Measurements from ENCODE around the gene OR1J2. TPM values are rescaled to one million over a fixed set of nuclear protein-coding genes. Genes with fewer than 3 reads are reported as not detected.
A peak's percentile ranks its signal among the peaks of the same experiment; 100 is the strongest.

Gene OR1J2
- total RNA-seq, 2 donors from 2014 or later = not detected

GRCh38 chr9:122498883-122499288 lies 11.7 kb upstream of the OR1J2 start:
- TF ChIP-seq POLR2AphosphoS5 (IDR thresholded peaks at IDR 0.05) (peak; percentile 31), POLR2A (IDR thresholded peaks at IDR 0.05) (no peak)
- TF ChIP-seq, protein P1, sequence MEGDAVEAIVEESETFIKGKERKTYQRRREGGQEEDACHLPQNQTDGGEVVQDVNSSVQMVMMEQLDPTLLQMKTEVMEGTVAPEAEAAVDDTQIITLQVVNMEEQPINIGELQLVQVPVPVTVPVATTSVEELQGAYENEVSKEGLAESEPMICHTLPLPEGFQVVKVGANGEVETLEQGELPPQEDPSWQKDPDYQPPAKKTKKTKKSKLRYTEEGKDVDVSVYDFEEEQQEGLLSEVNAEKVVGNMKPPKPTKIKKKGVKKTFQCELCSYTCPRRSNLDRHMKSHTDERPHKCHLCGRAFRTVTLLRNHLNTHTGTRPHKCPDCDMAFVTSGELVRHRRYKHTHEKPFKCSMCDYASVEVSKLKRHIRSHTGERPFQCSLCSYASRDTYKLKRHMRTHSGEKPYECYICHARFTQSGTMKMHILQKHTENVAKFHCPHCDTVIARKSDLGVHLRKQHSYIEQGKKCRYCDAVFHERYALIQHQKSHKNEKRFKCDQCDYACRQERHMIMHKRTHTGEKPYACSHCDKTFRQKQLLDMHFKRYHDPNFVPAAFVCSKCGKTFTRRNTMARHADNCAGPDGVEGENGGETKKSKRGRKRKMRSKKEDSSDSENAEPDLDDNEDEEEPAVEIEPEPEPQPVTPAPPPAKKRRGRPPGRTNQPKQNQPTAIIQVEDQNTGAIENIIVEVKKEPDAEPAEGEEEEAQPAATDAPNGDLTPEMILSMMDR (IDR thresholded peaks at IDR 0.05) = peak in 3 of 4 experiments; percentile 28 to 51 (median 46)
- WGBS = 29% methylated on average over 2 of the region's 2 CpGs
- Histone ChIP-seq H3K4me3 (no peak overlapping the region), H3K9me3 (no peaks in the 10 kb centered on the region), H3K27ac (no peak overlapping the region), H3K4me1 (replicated peaks) (no peaks in the 10 kb centered on the region), H3K36me3 (no peaks in the 10 kb centered on the region), H3K27me3 (replicated peaks; ENCODE audit: insufficient read depth) (no peaks in the 10 kb centered on the region)
- DNase-seq (ENCODE audit: low spot score) = peak; percentile 57
- intact Hi-C loops (cut with DNase I) = no loop called here

DNA sequence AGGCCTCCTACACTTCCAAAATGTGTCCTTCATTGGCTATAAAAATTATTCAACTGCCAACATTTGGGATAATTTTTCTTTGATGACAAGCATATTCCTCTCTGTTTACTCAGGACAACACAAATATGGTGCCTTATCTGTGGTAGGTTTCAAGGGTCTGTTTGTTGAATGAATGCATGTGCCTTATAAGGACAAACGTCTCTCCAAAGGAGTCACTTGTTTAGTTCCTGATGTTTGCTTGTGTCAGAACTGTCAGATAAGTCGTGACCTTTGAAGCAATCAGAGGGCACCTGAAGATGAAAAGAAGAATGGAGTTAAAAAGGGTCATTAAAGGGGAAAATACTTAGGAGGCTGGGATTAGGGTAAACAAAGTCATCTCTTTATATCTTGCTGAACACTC lies 3.6 kb upstream of the OR1J2 start:
- no peak for DNase-seq (ENCODE audit: low spot score)
- no peak for TF ChIP-seq POLR2A (IDR thresholded peaks at IDR 0.05)
- no peak for TF ChIP-seq POLR2AphosphoS5 (IDR thresholded peaks at IDR 0.05)
- TF ChIP-seq, protein P1 (IDR thresholded peaks at IDR 0.05) = no peak
- H3K4me1 ChIP-seq (replicated peaks) = no peaks in the 10 kb centered on the region
- no peaks in the 10 kb centered on the region for H3K36me3 ChIP-seq
- H3K9me3 ChIP-seq = no peaks in the 10 kb centered on the region
- H3K27ac ChIP-seq = no peak overlapping the region
- H3K4me3 ChIP-seq = no peak overlapping the region
- H3K27me3 ChIP-seq (replicated peaks; ENCODE audit: insufficient read depth) = no peaks in the 10 kb centered on the region
- WGBS = 28% methylated on average over 2 of the region's 2 CpGs
- intact Hi-C loops (cut with DNase I) = no loop called here

GRCh38 chr9:122518226-122518625 lies 7.6 kb downstream of the OR1J2 start:
- no peak overlapping the region for H3K4me3 ChIP-seq
- no peak for DNase-seq (ENCODE audit: low spot score)
- 67% methylated on average over 2 of the region's 2 CpGs for WGBS
- no peak overlapping the region for H3K27ac ChIP-seq
- no peaks in the 10 kb centered on the region for H3K4me1 ChIP-seq (replicated peaks)
- no peaks in the 10 kb centered on the region for H3K36me3 ChIP-seq
- no peaks in the 10 kb centered on the region for H3K27me3 ChIP-seq (replicated peaks; ENCODE audit: insufficient read depth)
- H3K9me3 ChIP-seq = no peaks in the 10 kb centered on the region
- no peak for TF ChIP-seq POLR2AphosphoS5 (IDR thresholded peaks at IDR 0.05)
- TF ChIP-seq, protein P1 (IDR thresholded peaks at IDR 0.05) = no peak
- no peak for TF ChIP-seq POLR2A (IDR thresholded peaks at IDR 0.05)
- intact Hi-C loops (cut with DNase I) = no loop called here

- H3K36me3 ChIP-seq = no peaks in the 10 kb centered on the region
- H3K27ac ChIP-seq = no peak within 1 kb of the TSS
- no peak for DNase-seq (ENCODE audit: low spot score)
- intact Hi-C loops (cut with DNase I) = no loop called here
- H3K4me1 ChIP-seq (replicated peaks) = no peaks in the 10 kb centered on the region
- 75% methylated on average over 4 of the region's 4 CpGs for WGBS
- no peak within 1 kb of the TSS for H3K4me3 ChIP-seq
- TF ChIP-seq POLR2AphosphoS5 (IDR thresholded peaks at IDR 0.05) (no peak), POLR2A (IDR thresholded peaks at IDR 0.05) (no peak)
- TF ChIP-seq, protein P1 (IDR thresholded peaks at IDR 0.05) = no peak
- H3K27me3 ChIP-seq (replicated peaks; ENCODE audit: insufficient read depth) = no peaks in the 10 kb centered on the region
- no peaks in the 10 kb centered on the region for H3K9me3 ChIP-seq
Measured at GRCh38 chr9:122518841-122519240, 8.2 kb downstream of the OR1J2 start, which contains the start of gene OR1J4. TSS of gene OR1J4 (plus strand) at chr9:122519141. CDS start at chr9:122519141, 0 bp downstream.

- no peak for TF ChIP-seq POLR2AphosphoS5 (IDR thresholded peaks at IDR 0.05)
- no peaks in the 10 kb centered on the region for H3K4me1 ChIP-seq (replicated peaks)
Measured at GRCh38 chr9:122519376-122519775, 8.8 kb downstream of the OR1J2 start.

More at GRCh38 chr9:122519376-122519775, 8.8 kb downstream of the OR1J2 start:
- H3K9me3 ChIP-seq = no peaks in the 10 kb centered on the region
- H3K36me3 ChIP-seq = no peaks in the 10 kb centered on the region
- intact Hi-C loops (cut with DNase I) = no loop called here
- no peak overlapping the region for H3K4me3 ChIP-seq
- DNase-seq (ENCODE audit: low spot score) = no peak
- no peak overlapping the region for H3K27ac ChIP-seq
- 92% methylated on average over 3 of the region's 3 CpGs for WGBS
- H3K27me3 ChIP-seq (replicated peaks; ENCODE audit: insufficient read depth) = no peaks in the 10 kb centered on the region

Measured in prostate gland (tissue), 2 donors.